ENCODE measurements around the gene NFKB1.

GRCh38 chr4:102572452-102572851, 71.3 kb downstream of the NFKB1 start:
- no peak for TF ChIP-seq ESRRA (IDR thresholded peaks at IDR 0.05; ENCODE audit: borderline replicate concordance, low read depth)
- no peak for TF ChIP-seq GTF3C2 (IDR thresholded peaks at IDR 0.05; ENCODE audit: borderline replicate concordance, extremely low read depth, insufficient read length)
- TF ChIP-seq MTA1 (IDR thresholded peaks at IDR 0.05; ENCODE audit: borderline replicate concordance), result no peak
- no peak for TF ChIP-seq ETV5 (CRISPR knock-in tag; IDR thresholded peaks at IDR 0.05; ENCODE audit: low read depth)
- TF ChIP-seq MNT (conservative IDR thresholded peaks at IDR 0.05), result no peak
- TF ChIP-seq RFX7 (CRISPR knock-in tag; IDR thresholded peaks at IDR 0.05), result no peak
- no peak for TF ChIP-seq SIN3A (IDR thresholded peaks at IDR 0.05; ENCODE audit: borderline replicate concordance in 2 of 2, control insufficient read depth in 1 of 2, low read depth in 2 of 2, low read length in 2 of 2)
- TF ChIP-seq, protein P1, sequence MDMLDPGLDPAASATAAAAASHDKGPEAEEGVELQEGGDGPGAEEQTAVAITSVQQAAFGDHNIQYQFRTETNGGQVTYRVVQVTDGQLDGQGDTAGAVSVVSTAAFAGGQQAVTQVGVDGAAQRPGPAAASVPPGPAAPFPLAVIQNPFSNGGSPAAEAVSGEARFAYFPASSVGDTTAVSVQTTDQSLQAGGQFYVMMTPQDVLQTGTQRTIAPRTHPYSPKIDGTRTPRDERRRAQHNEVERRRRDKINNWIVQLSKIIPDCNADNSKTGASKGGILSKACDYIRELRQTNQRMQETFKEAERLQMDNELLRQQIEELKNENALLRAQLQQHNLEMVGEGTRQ (CRISPR knock-in tag; IDR thresholded peaks at IDR 0.05), result no peak
- no peak for TF ChIP-seq EZH2 (IDR thresholded peaks at IDR 0.05; ENCODE audit: borderline replicate concordance, low read depth, low read length)
- no peak for TF ChIP-seq ETV6 (IDR thresholded peaks at IDR 0.05; ENCODE audit: borderline replicate concordance in 1 of 2, low read depth in 2 of 2, low read length in 1 of 2)
- no peak for TF ChIP-seq ETV6 (CRISPR knock-in tag; IDR thresholded peaks at IDR 0.05; ENCODE audit: borderline replicate concordance)
- no peak for TF ChIP-seq NBN (IDR thresholded peaks at IDR 0.05; ENCODE audit: low read depth)
- TF ChIP-seq, protein P2, sequence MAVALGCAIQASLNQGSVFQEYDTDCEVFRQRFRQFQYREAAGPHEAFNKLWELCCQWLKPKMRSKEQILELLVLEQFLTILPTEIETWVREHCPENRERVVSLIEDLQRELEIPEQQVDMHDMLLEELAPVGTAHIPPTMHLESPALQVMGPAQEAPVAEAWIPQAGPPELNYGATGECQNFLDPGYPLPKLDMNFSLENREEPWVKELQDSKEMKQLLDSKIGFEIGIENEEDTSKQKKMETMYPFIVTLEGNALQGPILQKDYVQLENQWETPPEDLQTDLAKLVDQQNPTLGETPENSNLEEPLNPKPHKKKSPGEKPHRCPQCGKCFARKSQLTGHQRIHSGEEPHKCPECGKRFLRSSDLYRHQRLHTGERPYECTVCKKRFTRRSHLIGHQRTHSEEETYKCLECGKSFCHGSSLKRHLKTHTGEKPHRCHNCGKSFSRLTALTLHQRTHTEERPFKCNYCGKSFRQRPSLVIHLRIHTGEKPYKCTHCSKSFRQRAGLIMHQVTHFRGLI (CRISPR knock-in tag; IDR thresholded peaks at IDR 0.05), result no peak

Measured in K562 (cell line).